Measurements from ENCODE around the gene PTCH2. TPM values are rescaled to one million over a fixed set of nuclear protein-coding genes. Genes with fewer than 3 reads are reported as not detected.

The PTCH2 gene
- total and polyA plus RNA-seq, 2 of the 13 experiments (the other 11 are each of a cell fraction or from before 2014, with no cell fraction given), result 0.60 to 1.5 TPM

GRCh38 chr1:44784094-44785028 lies 58.7 kb downstream of the PTCH2 start (continued):
- TF ChIP-seq PAXIP1 (CRISPR knock-in tag; conservative IDR thresholded peaks at IDR 0.05) (peak; percentile 5; the same call in 1 of the 2 replicates), KMT2A (CRISPR knock-in tag; IDR thresholded peaks at IDR 0.05) (peak; percentile 74; the same call in 1 of the 2 replicates), CERS6 (CRISPR knock-in tag; IDR thresholded peaks at IDR 0.05) (no peak), EED (CRISPR knock-in tag; IDR thresholded peaks at IDR 0.05) (no peak), ELF4 (CRISPR knock-in tag; IDR thresholded peaks at IDR 0.05; ENCODE audit: borderline replicate concordance) (no peak), MZF1 (CRISPR knock-in tag; IDR thresholded peaks at IDR 0.05; ENCODE audit: borderline replicate concordance) (no peak), BCL6 (CRISPR knock-in tag; IDR thresholded peaks at IDR 0.05) (no peak), MYNN (CRISPR knock-in tag; IDR thresholded peaks at IDR 0.05; ENCODE audit: low read depth) (no peak), ZHX1 (CRISPR knock-in tag; IDR thresholded peaks at IDR 0.05; ENCODE audit: low read depth) (no peak), ZNF383 (CRISPR knock-in tag; IDR thresholded peaks at IDR 0.05; ENCODE audit: borderline replicate concordance) (0 out of 2 replicates have a peak, but pooled peaks have one; percentile 58), ZNF296 (CRISPR knock-in tag; conservative IDR thresholded peaks at IDR 0.05) (no peak), ZBTB42 (CRISPR knock-in tag; IDR thresholded peaks at IDR 0.05) (no peak), IRX3 (CRISPR knock-in tag; IDR thresholded peaks at IDR 0.05; ENCODE audit: borderline replicate concordance, low read depth) (peak; percentile 9; the same call in 1 of the 2 replicates), ZKSCAN1 (IDR thresholded peaks at IDR 0.05; ENCODE audit: low read length) (no peak), PLSCR1 (CRISPR knock-in tag; IDR thresholded peaks at IDR 0.05; ENCODE audit: borderline replicate concordance) (no peak), IKZF4 (CRISPR knock-in tag; IDR thresholded peaks at IDR 0.05; ENCODE audit: borderline replicate concordance, low read depth, not compliant biosample characterization) (no peak)
- TF ChIP-seq, protein P1, sequence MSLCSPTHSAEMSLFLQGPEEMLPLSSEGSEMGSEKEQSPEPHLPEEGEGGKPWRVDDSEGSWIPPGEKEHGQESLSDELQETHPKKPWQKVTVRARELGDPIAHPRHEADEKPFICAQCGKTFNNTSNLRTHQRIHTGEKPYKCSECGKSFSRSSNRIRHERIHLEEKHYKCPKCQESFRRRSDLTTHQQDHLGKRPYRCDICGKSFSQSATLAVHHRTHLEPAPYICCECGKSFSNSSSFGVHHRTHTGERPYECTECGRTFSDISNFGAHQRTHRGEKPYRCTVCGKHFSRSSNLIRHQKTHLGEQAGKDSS (CRISPR knock-in tag; IDR thresholded peaks at IDR 0.05; ENCODE audit: borderline replicate concordance, low read depth), result no peak; the same call in 1 of the 2 replicates

All from HepG2 (cell line).